ENCODE measurements around the gene EPHB3.

- no peak for TF ChIP-seq CTCF (IDR thresholded peaks at IDR 0.05; ENCODE audit: low read depth, low read length, missing input control)
- TF ChIP-seq RAD21 (IDR thresholded peaks at IDR 0.05), result no peak
- no peak for TF ChIP-seq TAF1 (conservative IDR thresholded peaks at IDR 0.05)
- TF ChIP-seq SP1 (IDR thresholded peaks at IDR 0.05), result no peak
Measured at GRCh38 chr3:184590795-184591194, 29.2 kb downstream of the EPHB3 start.
